NCI-H2029 treated with DMSO at 0.1 percent for 48 hours (cell line): ENCODE results near the gene JUNB.

Experiments used
- DNase-seq: peaks from one replicate; lab custom pipeline; 2025; lab: John Stamatoyannopoulos, UW

Gene JUNB

DNA sequence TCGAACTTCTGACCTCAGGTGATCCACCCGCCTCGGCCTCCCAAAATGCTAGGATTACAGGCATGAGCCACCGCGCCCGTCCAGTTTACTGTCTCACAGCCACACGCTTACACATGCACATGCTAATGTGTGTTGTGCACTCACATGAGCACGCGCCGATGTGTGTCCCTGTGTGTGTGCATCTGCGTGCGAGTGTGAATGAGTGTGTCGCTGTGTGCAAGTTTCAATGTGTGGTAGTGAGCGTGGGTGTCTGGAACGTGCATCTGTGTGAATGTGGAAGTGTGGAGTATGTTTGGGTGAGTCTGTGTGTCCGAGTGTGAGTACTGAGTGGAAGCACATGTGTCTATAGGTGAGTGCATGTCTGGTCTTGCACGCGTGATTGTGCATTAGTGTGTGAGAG lies 51.2 kb downstream of the JUNB start:
- DNase-seq = no peak
